Tongue (tissue), 2 donors: Measurements from ENCODE around the gene SYCE3. TPM values are rescaled to one million over a fixed set of nuclear protein-coding genes. Genes with fewer than 3 reads are reported as not detected.
"Not testable (repeated sequence)": the region's sequence is repeated elsewhere in the genome, so short reads cannot be mapped to it uniquely, and the experiment has no call there.

ENCODE experiments used
- DNase-seq: peaks from one replicate; pipeline ENCODE4 v3.0.0-alpha.2; 2015
- total RNA-seq: library from RNA; depleted of rRNA; stranded (reverse); fragments of >200 nt; gene quantifications from one replicate; pipeline ENCODE4 v1.2.3, GENCODE V29; 2014

SYCE3 gene
- total RNA-seq, 1 donor from 2014 or later: not detected

GRCh38 chr22:50520826-50521453 lies 41.8 kb downstream of the SYCE3 start:
- no peak for DNase-seq

- DNase-seq: not testable (repeated sequence)
Observed at GRCh38 chr22:50520184-50520583, 42.5 kb downstream of the SYCE3 start.

- DNase-seq: no peak
Observed at GRCh38 chr22:50519151-50519550, 43.6 kb downstream of the SYCE3 start.

- no peak for DNase-seq
Observed at GRCh38 chr22:50518606-50519005, 44.1 kb downstream of the SYCE3 start.

- DNase-seq: no peak
Observed at GRCh38 chr22:50517495-50518260, 45.0 kb downstream of the SYCE3 start.

- no peak for DNase-seq
Observed at GRCh38 chr22:50516891-50517290, 45.8 kb downstream of the SYCE3 start.

- DNase-seq: no peak
Observed at GRCh38 chr22:50516068-50516467, 46.7 kb downstream of the SYCE3 start.

GRCh38 chr22:50513175-50513574 lies 49.5 kb downstream of the SYCE3 start:
- DNase-seq: no peak

GRCh38 chr22:50508897-50509296 lies 53.8 kb downstream of the SYCE3 start:
- DNase-seq: no peak

GRCh38 chr22:50507991-50508884 lies 54.5 kb downstream of the SYCE3 start, which contains the start of gene NCAPH2:
Gene NCAPH2, plus strand, starts transcription at chr22:50508224. Its CDS starts 114 bp downstream, at chr22:50508338.
- DNase-seq: peak; percentile 99

GRCh38 chr22:50507421-50507990 lies 55.2 kb downstream of the SYCE3 start, which contains the start of gene LMF2:
Gene LMF2, minus strand, starts transcription at chr22:50507702. Its CDS starts 27 bp downstream, at chr22:50507675.
- no peak for DNase-seq

GRCh38 chr22:50506611-50507420 lies 55.9 kb downstream of the SYCE3 start:
- DNase-seq: no peak

GRCh38 chr22:50505776-50506610 lies 56.7 kb downstream of the SYCE3 start:
- DNase-seq: no peak

- DNase-seq: no peak
Observed at GRCh38 chr22:50505276-50505775, 57.4 kb downstream of the SYCE3 start.

GRCh38 chr22:50504369-50505211 lies 58.1 kb downstream of the SYCE3 start:
- DNase-seq: no peak

- DNase-seq: no peak
Observed at GRCh38 chr22:50503475-50504145, 59.1 kb downstream of the SYCE3 start.

GRCh38 chr22:50502628-50503474 lies 59.9 kb downstream of the SYCE3 start:
- no peak for DNase-seq

- no peak for DNase-seq
Observed at GRCh38 chr22:50502096-50502495, 60.6 kb downstream of the SYCE3 start.
